WTC11 (cell line): ENCODE results near the gene PTPRC. TPM values are rescaled to one million over a fixed set of nuclear protein-coding genes. Genes with fewer than 3 reads are reported as not detected.

Experiments used
- ATAC-seq: fragments of 200-7000 bp; cut with Tn5 transposase; 2 replicates; pipeline ENCODE4 v1.10.0; 2021; ENCODE audit warnings: mild to moderate bottlenecking, moderate library complexity
- CTCF ChIA-PET: fragments of 300-600 bp; sonication (Branson Sonifier 250); formaldehyde crosslinking; loops from one replicate; lab custom pipeline; 2021; ENCODE audit warnings: antibody characterized with exemption; lab: Charles Lee
- POLR2A ChIA-PET: fragments of 350-600 bp; sonication (Branson Sonifier 250); formaldehyde crosslinking; loops from one replicate; lab custom pipeline; 2021; ENCODE audit warnings: antibody characterized with exemption; lab: Charles Lee
- DNase-seq: peaks from one replicate; pipeline ENCODE4 v3.0.0; 2021; ENCODE audit warnings: low spot score
- H3K27ac Mint-ChIP-seq: 2 replicates; pipeline ENCODE4 v1.8.0; 2021; ENCODE audit warnings: mixed read lengths
- H3K27me3 Mint-ChIP-seq: 2 replicates; pipeline ENCODE4 v1.8.0; 2021; ENCODE audit warnings: low read depth, mild to moderate bottlenecking, moderate library complexity, mixed read lengths
- H3K36me3 Mint-ChIP-seq: 2 replicates; pipeline ENCODE4 v1.8.0; 2021; ENCODE audit warnings: mixed read lengths
- H3K4me1 Mint-ChIP-seq: 2 replicates; pipeline ENCODE4 v1.8.0; 2022; ENCODE audit warnings: mixed read lengths
- H3K4me3 Mint-ChIP-seq: 2 replicates; pipeline ENCODE4 v1.8.0; 2021; ENCODE audit warnings: mild to moderate bottlenecking, moderate library complexity, mixed read lengths
- H3K9me3 Mint-ChIP-seq: 2 replicates; pipeline ENCODE4 v1.8.0; 2021; ENCODE audit warnings: mixed read lengths
- ARID4B ChIP-seq: sonication (generic); formaldehyde crosslinking; IDR thresholded peaks from 2 replicates; pipeline ENCODE4 v1.8.0; 2023; ENCODE audit warnings: missing genetic modification reagents, mild to moderate bottlenecking, borderline replicate concordance
- CREB1 ChIP-seq: sonication (generic); formaldehyde crosslinking; IDR thresholded peaks from 2 replicates; pipeline ENCODE4 v1.8.0; 2023; ENCODE audit warnings: mild to moderate bottlenecking, missing genetic modification reagents
- GTF2I ChIP-seq: fragments of 250-450 bp; sonication (Bioruptor Pico); conservative IDR thresholded peaks from 2 replicates; pipeline ENCODE4 v1.4.0; 2021; ENCODE audit warnings: mild to moderate bottlenecking
- HMGXB4 ChIP-seq: sonication (generic); formaldehyde crosslinking; IDR thresholded peaks from 2 replicates; pipeline ENCODE4 v1.8.1; 2023; ENCODE audit warnings: mild to moderate bottlenecking, moderate library complexity, missing genetic modification reagents
- KAT7 ChIP-seq: sonication (generic); formaldehyde crosslinking; IDR thresholded peaks from 2 replicates; pipeline ENCODE4 v1.8.1; 2023; ENCODE audit warnings: missing genetic modification reagents, mild to moderate bottlenecking, borderline replicate concordance
- OVOL2 ChIP-seq: fragments of 250-450 bp; sonication (Bioruptor Pico); IDR thresholded peaks from 2 replicates; pipeline ENCODE4 v1.9.0; 2021; ENCODE audit warnings: mild to moderate bottlenecking, borderline replicate concordance
- PRRX2 ChIP-seq: fragments of 250-450 bp; sonication (Bioruptor Pico); IDR thresholded peaks from 2 replicates; pipeline ENCODE4 v1.8.0; 2021; ENCODE audit warnings: mild to moderate bottlenecking
- SOX15 ChIP-seq: fragments of 250-450 bp; sonication (Bioruptor Pico); IDR thresholded peaks from 2 replicates; pipeline ENCODE4 v1.9.0; 2021; ENCODE audit warnings: mild to moderate bottlenecking
- ZNF219 ChIP-seq: sonication (generic); formaldehyde crosslinking; IDR thresholded peaks from 2 replicates; pipeline ENCODE4 v1.8.0; 2023; ENCODE audit warnings: missing genetic modification reagents, mild to moderate bottlenecking, borderline replicate concordance
- ZNF263 ChIP-seq: sonication (generic); formaldehyde crosslinking; IDR thresholded peaks from 2 replicates; pipeline ENCODE4 v1.8.1; 2022; ENCODE audit warnings: low read depth, mild to moderate bottlenecking, moderate library complexity, missing genetic modification reagents
- ZNF416 ChIP-seq: fragments of 250-450 bp; sonication (Bioruptor Pico); IDR thresholded peaks from 2 replicates; pipeline ENCODE4 v1.9.0; 2021; ENCODE audit warnings: mild to moderate bottlenecking, inconsistent platforms
- ZNF671 ChIP-seq: fragments of 250-450 bp; sonication (Bioruptor Pico); IDR thresholded peaks from 2 replicates; pipeline ENCODE4 v1.8.0; 2021; ENCODE audit warnings: mild to moderate bottlenecking
- ZSCAN18 ChIP-seq: fragments of 250-450 bp; sonication (Bioruptor Pico); IDR thresholded peaks from 2 replicates; pipeline ENCODE4 v2.1.2; 2022; ENCODE audit warnings: mild to moderate bottlenecking, moderate library complexity
- total RNA-seq: library from RNA; stranded (reverse); gene quantifications from 3 replicates; pipeline ENCODE4 v1.2.3, GENCODE V29; 2021
- TF ChIP-seq, protein P1 (sequence below): sonication (generic); formaldehyde crosslinking; IDR thresholded peaks from 2 replicates; pipeline ENCODE4 v1.8.1; 2023; ENCODE audit warnings: mild to moderate bottlenecking, missing genetic modification reagents, borderline replicate concordance
- TF ChIP-seq, protein P2 (sequence below): sonication (generic); formaldehyde crosslinking; IDR thresholded peaks from 2 replicates; pipeline ENCODE4 v1.8.0; 2022; ENCODE audit warnings: mild to moderate bottlenecking, missing genetic modification reagents
- TF ChIP-seq, protein P3 (sequence below): sonication (generic); formaldehyde crosslinking; conservative IDR thresholded peaks from 2 replicates; pipeline ENCODE4 v1.8.1; 2022; ENCODE audit warnings: mild to moderate bottlenecking, missing genetic modification reagents

PTPRC gene
- total RNA-seq, 1 experiment from 2014 or later = 1.4 TPM

DNA sequence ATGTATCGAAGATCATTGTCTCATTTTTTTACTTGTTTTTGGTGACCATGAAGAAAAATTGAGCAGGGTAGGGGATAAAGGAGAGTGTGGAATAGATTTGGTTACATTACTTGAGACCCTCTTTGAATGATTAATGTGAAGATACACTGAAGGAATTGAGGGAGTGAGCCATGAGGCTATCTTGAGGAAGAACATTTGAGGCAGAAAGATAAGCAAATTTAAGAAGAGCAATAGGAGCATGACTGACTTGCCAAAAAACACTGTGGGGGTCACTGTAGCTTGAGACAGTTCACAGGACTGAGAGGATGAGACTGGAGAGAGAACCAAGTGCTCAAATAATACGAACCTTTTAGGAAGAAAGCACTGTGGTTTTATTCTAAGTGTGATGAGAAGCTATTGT, 43.1 kb upstream of the PTPRC start:
- no peaks in the 10 kb centered on the region for H3K27me3 Mint-ChIP-seq
- no peak for DNase-seq
- ATAC-seq = no peak
- H3K4me3 Mint-ChIP-seq = no peak overlapping the region
- H3K27ac Mint-ChIP-seq = no peak overlapping the region
- TF ChIP-seq SOX15 (CRISPR knock-in tag) = no peak
- H3K4me1 Mint-ChIP-seq = peaks cover 7% of the 10 kb centered on the region
- ChIA-PET POLR2A (no interaction called here), CTCF (no interaction called here)
- peaks cover 16% of the 10 kb centered on the region for H3K9me3 Mint-ChIP-seq
- peaks cover 8% of the 10 kb centered on the region for H3K36me3 Mint-ChIP-seq

DNA sequence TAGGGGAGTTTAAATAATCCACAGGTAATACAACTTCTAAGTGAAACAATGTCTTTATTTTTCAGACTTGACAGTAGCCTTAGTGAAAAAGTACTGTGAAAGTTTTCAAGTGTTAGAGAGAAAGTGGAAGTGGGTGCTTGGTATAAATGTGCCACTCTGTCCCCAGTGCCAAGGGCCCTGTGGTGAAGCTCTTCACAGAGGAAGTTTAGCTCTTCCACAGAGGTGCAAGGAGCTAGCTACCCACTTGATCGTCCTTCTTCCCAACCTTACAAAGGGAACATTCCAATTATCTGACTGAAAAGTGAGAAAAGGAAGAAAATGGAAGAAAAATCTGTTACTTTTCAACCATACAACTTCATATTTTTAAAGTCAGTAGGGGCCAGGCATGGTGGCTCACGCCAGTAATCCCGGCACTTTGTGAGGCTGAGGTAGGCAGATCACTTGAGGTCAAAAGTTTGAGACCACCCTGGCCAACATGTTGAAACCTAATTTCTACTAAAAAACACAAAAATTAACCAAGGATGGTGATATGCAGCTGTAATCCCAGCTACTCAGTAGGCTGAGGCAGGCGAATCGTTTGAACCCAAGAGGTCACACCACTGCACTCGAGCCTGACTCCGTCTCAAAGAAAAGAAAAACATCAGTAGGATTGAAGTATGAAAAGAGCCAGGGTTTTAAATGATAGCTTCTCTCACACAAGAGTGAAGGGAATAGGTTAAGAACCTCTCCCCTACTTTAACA, 41.0 kb upstream of the PTPRC start:
- Mint-ChIP-seq H3K4me1 (peaks cover 17% of the 10 kb centered on the region), H3K36me3 (peaks cover 15% of the 10 kb centered on the region), H3K4me3 (no peak overlapping the region)
- CTCF ChIA-PET = no interaction called here
- TF ChIP-seq, protein P1, sequence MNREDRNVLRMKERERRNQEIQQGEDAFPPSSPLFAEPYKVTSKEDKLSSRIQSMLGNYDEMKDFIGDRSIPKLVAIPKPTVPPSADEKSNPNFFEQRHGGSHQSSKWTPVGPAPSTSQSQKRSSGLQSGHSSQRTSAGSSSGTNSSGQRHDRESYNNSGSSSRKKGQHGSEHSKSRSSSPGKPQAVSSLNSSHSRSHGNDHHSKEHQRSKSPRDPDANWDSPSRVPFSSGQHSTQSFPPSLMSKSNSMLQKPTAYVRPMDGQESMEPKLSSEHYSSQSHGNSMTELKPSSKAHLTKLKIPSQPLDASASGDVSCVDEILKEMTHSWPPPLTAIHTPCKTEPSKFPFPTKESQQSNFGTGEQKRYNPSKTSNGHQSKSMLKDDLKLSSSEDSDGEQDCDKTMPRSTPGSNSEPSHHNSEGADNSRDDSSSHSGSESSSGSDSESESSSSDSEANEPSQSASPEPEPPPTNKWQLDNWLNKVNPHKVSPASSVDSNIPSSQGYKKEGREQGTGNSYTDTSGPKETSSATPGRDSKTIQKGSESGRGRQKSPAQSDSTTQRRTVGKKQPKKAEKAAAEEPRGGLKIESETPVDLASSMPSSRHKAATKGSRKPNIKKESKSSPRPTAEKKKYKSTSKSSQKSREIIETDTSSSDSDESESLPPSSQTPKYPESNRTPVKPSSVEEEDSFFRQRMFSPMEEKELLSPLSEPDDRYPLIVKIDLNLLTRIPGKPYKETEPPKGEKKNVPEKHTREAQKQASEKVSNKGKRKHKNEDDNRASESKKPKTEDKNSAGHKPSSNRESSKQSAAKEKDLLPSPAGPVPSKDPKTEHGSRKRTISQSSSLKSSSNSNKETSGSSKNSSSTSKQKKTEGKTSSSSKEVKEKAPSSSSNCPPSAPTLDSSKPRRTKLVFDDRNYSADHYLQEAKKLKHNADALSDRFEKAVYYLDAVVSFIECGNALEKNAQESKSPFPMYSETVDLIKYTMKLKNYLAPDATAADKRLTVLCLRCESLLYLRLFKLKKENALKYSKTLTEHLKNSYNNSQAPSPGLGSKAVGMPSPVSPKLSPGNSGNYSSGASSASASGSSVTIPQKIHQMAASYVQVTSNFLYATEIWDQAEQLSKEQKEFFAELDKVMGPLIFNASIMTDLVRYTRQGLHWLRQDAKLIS (CRISPR knock-in tag) = no peak
- TF ChIP-seq CREB1 (CRISPR knock-in tag) = no peak
- no peak for TF ChIP-seq ZNF671 (CRISPR knock-in tag)
- TF ChIP-seq KAT7 (CRISPR knock-in tag) = no peak
- TF ChIP-seq HMGXB4 (CRISPR knock-in tag) = no peak
- TF ChIP-seq ZNF263 = no peak
- no peak for TF ChIP-seq ZNF416 (CRISPR knock-in tag)
- no peak for TF ChIP-seq ARID4B (CRISPR knock-in tag)
- no peak for TF ChIP-seq GTF2I (CRISPR knock-in tag)
- TF ChIP-seq ZSCAN18 (CRISPR knock-in tag) = no peak
- no peak for TF ChIP-seq PRRX2 (CRISPR knock-in tag)
- TF ChIP-seq OVOL2 = no peak
- TF ChIP-seq, protein P2, sequence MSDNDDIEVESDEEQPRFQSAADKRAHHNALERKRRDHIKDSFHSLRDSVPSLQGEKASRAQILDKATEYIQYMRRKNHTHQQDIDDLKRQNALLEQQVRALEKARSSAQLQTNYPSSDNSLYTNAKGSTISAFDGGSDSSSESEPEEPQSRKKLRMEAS (CRISPR knock-in tag) = no peak
- TF ChIP-seq ZNF219 (CRISPR knock-in tag) = no peak
- TF ChIP-seq, protein P3, sequence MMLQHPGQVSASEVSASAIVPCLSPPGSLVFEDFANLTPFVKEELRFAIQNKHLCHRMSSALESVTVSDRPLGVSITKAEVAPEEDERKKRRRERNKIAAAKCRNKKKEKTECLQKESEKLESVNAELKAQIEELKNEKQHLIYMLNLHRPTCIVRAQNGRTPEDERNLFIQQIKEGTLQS (CRISPR knock-in tag) = no peak
- TF ChIP-seq, all 79 proteins: peak for 0
- POLR2A ChIA-PET = no interaction called here
- Mint-ChIP-seq H3K9me3 (peaks cover 26% of the 10 kb centered on the region), H3K27ac (no peak overlapping the region), H3K27me3 (no peaks in the 10 kb centered on the region)
- no peak for ATAC-seq
- no peak for DNase-seq
